Measurements from ENCODE around the gene NEMP1.
"Not testable (repeated sequence)": the region's sequence is repeated elsewhere in the genome, so short reads cannot be mapped to it uniquely, and the experiment has no call there.

Gene NEMP1

GRCh38 chr12:57053146-57053545 is 25.4 kb downstream of the NEMP1 start:
- DNase-seq: not testable (repeated sequence)

- no peak for DNase-seq
Measured at GRCh38 chr12:57051011-57051410, 27.6 kb downstream of the NEMP1 start.

GRCh38 chr12:57049890-57050289 is 28.7 kb downstream of the NEMP1 start, which contains the start of gene MYO1A:
MYO1A (minus strand) TSS chr12:57050129; CDS start chr12:57048323, 1,806 bp downstream.
- no peak for DNase-seq

- no peak for DNase-seq
Measured at GRCh38 chr12:57049119-57049446, 29.5 kb downstream of the NEMP1 start.

- DNase-seq: no peak
Measured at GRCh38 chr12:57048423-57049118, 30.0 kb downstream of the NEMP1 start.

GRCh38 chr12:57047981-57048380 is 30.6 kb downstream of the NEMP1 start:
- no peak for DNase-seq

- DNase-seq: peak; percentile 17
Measured at GRCh38 chr12:57046947-57047890, 31.4 kb downstream of the NEMP1 start.

- DNase-seq: no peak
Measured at GRCh38 chr12:57046086-57046791, 32.4 kb downstream of the NEMP1 start.

GRCh38 chr12:57044889-57045288 is 33.7 kb downstream of the NEMP1 start:
- no peak for DNase-seq

- no peak for DNase-seq
Measured at GRCh38 chr12:57044468-57044867, 34.1 kb downstream of the NEMP1 start.

GRCh38 chr12:57042695-57043094 is 35.9 kb downstream of the NEMP1 start:
- DNase-seq: no peak

- no peak for DNase-seq
Measured at GRCh38 chr12:57040750-57041149, 37.8 kb downstream of the NEMP1 start.

- DNase-seq: no peak
Measured at GRCh38 chr12:57040211-57040610, 38.4 kb downstream of the NEMP1 start.

GRCh38 chr12:57039016-57039798 is 39.4 kb downstream of the NEMP1 start:
- no peak for DNase-seq

GRCh38 chr12:57037264-57037663 is 41.3 kb downstream of the NEMP1 start:
- no peak for DNase-seq

GRCh38 chr12:57033431-57033830 is 45.2 kb downstream of the NEMP1 start:
- no peak for DNase-seq

- no peak for DNase-seq
Measured at GRCh38 chr12:57031789-57032188, 46.8 kb downstream of the NEMP1 start.

- peak; percentile 10 for DNase-seq
Measured at GRCh38 chr12:57031138-57031725, 47.4 kb downstream of the NEMP1 start.

- DNase-seq: no peak
Measured at GRCh38 chr12:57029457-57029856, 49.1 kb downstream of the NEMP1 start.

- no peak for DNase-seq
Measured at GRCh38 chr12:57027805-57028153, 50.8 kb downstream of the NEMP1 start.

- DNase-seq: no peak
Measured at GRCh38 chr12:57027011-57027804, 51.4 kb downstream of the NEMP1 start.

Measured in central memory CD4-positive, alpha-beta T cell (primary cell).